ENCODE data around the gene WNT9A. TPM values are rescaled to one million over a fixed set of nuclear protein-coding genes. Genes with fewer than 3 reads are reported as not detected.

Gene WNT9A
- total RNA-seq, 1 experiment from 2014 or later = 1.5 TPM

GRCh38 chr1:227907439-227908015, 40.2 kb downstream of the WNT9A start (continued):
- TF ChIP-seq FOXK1 (CRISPR knock-in tag; IDR thresholded peaks at IDR 0.05) = no peak

GRCh38 chr1:227906550-227907071, 41.1 kb downstream of the WNT9A start:
- peaks cover 11% of the 10 kb centered on the region for H3K4me1 Mint-ChIP-seq
- TF ChIP-seq MXD4 (CRISPR knock-in tag; IDR thresholded peaks at IDR 0.05; ENCODE audit: borderline replicate concordance) = no peak
- TF ChIP-seq NR1H2 (CRISPR knock-in tag; IDR thresholded peaks at IDR 0.05) = no peak
- no peak for TF ChIP-seq TP53 (CRISPR knock-in tag; IDR thresholded peaks at IDR 0.05)
- TF ChIP-seq TEAD4 (CRISPR knock-in tag; IDR thresholded peaks at IDR 0.05) = no peak
- TF ChIP-seq FOXJ3 (CRISPR knock-in tag; IDR thresholded peaks at IDR 0.05; ENCODE audit: borderline replicate concordance) = no peak
- TF ChIP-seq, protein P1, sequence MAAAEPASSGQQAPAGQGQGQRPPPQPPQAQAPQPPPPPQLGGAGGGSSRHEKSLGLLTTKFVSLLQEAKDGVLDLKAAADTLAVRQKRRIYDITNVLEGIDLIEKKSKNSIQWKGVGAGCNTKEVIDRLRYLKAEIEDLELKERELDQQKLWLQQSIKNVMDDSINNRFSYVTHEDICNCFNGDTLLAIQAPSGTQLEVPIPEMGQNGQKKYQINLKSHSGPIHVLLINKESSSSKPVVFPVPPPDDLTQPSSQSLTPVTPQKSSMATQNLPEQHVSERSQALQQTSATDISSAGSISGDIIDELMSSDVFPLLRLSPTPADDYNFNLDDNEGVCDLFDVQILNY (CRISPR knock-in tag; IDR thresholded peaks at IDR 0.05) = no peak
- TF ChIP-seq MYBL2 (CRISPR knock-in tag; IDR thresholded peaks at IDR 0.05) = no peak
- no peak for TF ChIP-seq ZNF121 (CRISPR knock-in tag; IDR thresholded peaks at IDR 0.05)
- TF ChIP-seq, protein P2, sequence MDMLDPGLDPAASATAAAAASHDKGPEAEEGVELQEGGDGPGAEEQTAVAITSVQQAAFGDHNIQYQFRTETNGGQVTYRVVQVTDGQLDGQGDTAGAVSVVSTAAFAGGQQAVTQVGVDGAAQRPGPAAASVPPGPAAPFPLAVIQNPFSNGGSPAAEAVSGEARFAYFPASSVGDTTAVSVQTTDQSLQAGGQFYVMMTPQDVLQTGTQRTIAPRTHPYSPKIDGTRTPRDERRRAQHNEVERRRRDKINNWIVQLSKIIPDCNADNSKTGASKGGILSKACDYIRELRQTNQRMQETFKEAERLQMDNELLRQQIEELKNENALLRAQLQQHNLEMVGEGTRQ (CRISPR knock-in tag; IDR thresholded peaks at IDR 0.05) = no peak
- H3K27me3 Mint-ChIP-seq (ENCODE audit: low read depth) = no peaks in the 10 kb centered on the region
- H3K27ac Mint-ChIP-seq = no peak overlapping the region
- no peak for ATAC-seq
- no peaks in the 10 kb centered on the region for H3K9me3 Mint-ChIP-seq
- no peaks in the 10 kb centered on the region for H3K36me3 Mint-ChIP-seq
- H3K4me3 Mint-ChIP-seq = no peak overlapping the region
- ChIA-PET CTCF (no interaction called here), POLR2A (no interaction called here)
- DNase-seq (ENCODE audit: low spot score) = no peak

DNA sequence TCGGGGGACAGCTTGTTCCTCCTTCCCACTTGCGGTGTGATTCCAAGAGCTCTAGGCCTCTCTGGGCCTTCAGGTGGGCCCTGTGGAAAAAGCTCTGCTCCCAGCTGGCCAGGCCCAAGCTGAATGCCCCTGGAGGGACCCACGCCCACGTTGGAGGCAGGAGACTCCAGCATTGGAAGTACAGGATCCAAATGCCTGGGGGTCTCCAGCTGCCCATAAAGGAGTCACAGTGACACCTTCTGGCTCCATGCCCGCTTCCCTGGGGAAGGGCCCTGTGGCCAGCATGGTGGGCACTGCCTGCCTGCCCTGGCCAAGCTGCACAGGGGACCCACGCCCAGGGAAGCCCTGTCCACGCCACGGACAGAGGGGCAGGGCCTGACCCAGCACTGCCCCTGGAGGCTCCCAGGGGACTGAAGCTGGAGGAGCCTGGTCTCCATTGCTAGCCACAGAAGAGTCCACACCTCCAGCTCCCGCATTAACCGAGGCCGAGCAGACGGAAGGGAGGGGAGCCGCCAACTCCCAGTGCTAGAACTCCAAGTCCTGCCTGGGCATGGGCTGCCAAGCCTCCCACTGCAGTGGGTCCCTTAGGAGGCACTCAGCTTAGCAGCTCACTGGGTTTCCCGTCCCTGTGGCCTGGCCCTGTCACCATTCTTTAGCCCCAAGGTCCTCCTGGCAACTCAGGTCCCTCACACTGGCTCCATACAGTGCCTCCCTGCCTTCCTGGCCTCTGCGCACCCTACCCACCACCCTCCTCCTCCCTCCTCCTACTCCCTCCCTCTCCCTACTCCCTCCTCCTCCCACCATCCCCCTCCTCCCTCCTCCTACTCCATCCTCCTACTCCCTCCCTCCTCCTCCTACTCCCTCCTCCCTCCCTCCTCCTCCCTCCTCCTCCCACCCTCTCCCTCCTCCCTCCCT, 41.9 kb downstream of the WNT9A start:
- H3K27me3 Mint-ChIP-seq (ENCODE audit: low read depth) = no peaks in the 10 kb centered on the region
- no peak overlapping the region for H3K27ac Mint-ChIP-seq
- CTCF ChIA-PET = interaction anchor here (1.5 to 1.8 kb wide), 2 partner anchors 48 to 117 kb away, joined by 3 to 11 read pairs; no protein-coding TSS in a partner anchor
- TF ChIP-seq GRHL2 (CRISPR knock-in tag; IDR thresholded peaks at IDR 0.05; ENCODE audit: insufficient replicate concordance, severe bottlenecking) = no peak
- TF ChIP-seq STAT6 (CRISPR knock-in tag; conservative IDR thresholded peaks at IDR 0.05; ENCODE audit: low read depth) = no peak
- TF ChIP-seq CDX4 (CRISPR knock-in tag; IDR thresholded peaks at IDR 0.05; ENCODE audit: borderline replicate concordance) = no peak
- H3K4me1 Mint-ChIP-seq = peaks cover 11% of the 10 kb centered on the region
- DNase-seq (ENCODE audit: low spot score) (no peak), ATAC-seq (no peak)
- no peak overlapping the region for H3K4me3 Mint-ChIP-seq
- H3K36me3 Mint-ChIP-seq = no peaks in the 10 kb centered on the region
- POLR2A ChIA-PET = no interaction called here
- H3K9me3 Mint-ChIP-seq = no peaks in the 10 kb centered on the region
